Activated T-cell treated with anti-CD3 and anti-CD28 coated beads, Interleukin-2, amount 50 U/mL, for 1 hour (primary cell): ENCODE measurements around the gene ROBO1.

Experiments
- DNase-seq: peaks from one replicate; pipeline ENCODE4 v3.0.0-alpha.2; 2020

ROBO1 gene

GRCh38 chr3:78645628-78646310 is 1122.0 kb downstream of the ROBO1 start:
- no peak for DNase-seq

- DNase-seq = no peak
These were observed 1123.0 kb downstream of the ROBO1 start for GRCh38 chr3:78644847-78645246.

- DNase-seq = no peak
These were observed 1125.4 kb downstream of the ROBO1 start for GRCh38 chr3:78642226-78643035.

- no peak for DNase-seq
These were observed 1126.1 kb downstream of the ROBO1 start for GRCh38 chr3:78641703-78642102.

- no peak for DNase-seq
These were observed 1133.5 kb downstream of the ROBO1 start for GRCh38 chr3:78634316-78634715.

GRCh38 chr3:78633626-78634025 is 1134.2 kb downstream of the ROBO1 start:
- no peak for DNase-seq

DNA sequence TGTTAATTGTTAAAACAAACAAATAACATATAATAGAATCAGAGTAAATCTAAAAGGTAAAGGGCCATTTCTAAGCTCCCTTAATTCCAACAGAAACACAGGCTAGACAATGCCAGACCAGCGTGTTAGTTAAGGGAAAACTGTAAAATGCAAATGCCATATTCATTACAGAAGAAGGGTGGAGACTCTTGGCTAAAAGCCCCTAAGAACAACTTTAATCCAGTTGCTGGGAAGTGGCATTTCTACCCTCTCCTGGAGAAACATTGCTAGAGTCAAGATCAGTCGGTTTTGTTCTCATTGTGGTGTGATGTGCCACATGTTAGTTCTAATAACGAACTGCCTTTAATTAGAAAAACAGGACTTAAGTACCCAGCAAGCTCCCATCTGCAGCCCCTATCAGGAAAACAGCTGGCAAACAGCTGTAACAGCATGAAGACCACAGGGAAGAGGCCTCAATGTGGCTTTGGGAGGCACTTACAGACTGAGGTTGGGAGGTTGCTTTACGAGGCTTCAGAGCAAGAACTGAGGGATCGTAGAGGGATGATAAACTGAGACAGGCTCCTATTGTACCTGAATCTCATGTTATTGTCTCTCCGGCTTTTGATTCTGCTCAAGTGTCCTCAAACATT is 1134.8 kb downstream of the ROBO1 start:
- DNase-seq = no peak

DNA sequence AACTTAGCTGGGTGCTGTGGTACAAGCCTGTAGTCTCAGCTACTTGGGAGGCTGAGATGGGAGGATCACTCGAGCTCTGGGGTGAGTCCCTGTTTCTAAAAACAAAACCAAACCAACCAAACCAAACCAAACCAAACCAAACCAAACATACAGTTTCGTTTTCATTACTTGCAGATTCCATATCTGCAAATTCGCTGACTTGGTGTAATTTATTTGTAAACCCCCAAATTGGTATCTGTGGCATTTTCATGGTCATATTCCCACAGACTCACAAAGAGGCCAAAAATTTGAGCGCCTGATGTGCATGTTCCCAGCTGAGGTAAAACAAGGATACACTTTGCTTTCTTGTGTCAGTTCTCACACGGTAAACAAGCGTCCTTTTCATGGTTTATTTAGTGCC is 1138.3 kb downstream of the ROBO1 start:
- DNase-seq = no peak

DNA sequence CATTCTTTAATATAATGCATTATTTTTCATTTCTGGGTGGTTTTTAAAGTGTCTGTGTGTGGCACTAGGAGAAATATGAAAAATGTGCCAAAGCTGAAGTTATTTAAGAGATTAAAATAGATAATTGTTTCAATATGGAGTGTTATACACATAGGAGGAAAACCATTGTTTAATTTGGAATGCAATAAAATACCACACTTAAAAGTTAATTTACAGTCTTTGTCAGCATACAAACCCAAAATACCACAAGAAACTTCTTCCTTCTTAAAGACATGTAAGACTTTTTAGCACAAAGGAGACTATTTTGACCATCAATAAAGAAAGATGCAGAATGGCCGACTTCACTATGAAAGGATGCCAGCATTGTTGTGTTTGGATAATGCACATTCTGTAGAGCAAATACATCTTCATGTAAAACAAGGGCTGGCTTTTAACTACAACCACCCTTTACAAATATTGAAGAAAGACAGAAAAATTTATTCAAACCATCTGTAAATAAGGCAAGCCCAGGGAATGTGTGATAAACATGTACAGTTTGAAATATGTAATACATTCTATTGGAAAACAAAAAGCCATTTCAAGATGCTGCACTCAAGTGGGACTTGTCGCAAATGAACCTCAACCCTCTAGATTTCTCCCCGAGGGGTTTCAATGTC is 1146.6 kb downstream of the ROBO1 start:
- no peak for DNase-seq

GRCh38 chr3:78614486-78614885 is 1153.3 kb downstream of the ROBO1 start:
- no peak for DNase-seq

DNA sequence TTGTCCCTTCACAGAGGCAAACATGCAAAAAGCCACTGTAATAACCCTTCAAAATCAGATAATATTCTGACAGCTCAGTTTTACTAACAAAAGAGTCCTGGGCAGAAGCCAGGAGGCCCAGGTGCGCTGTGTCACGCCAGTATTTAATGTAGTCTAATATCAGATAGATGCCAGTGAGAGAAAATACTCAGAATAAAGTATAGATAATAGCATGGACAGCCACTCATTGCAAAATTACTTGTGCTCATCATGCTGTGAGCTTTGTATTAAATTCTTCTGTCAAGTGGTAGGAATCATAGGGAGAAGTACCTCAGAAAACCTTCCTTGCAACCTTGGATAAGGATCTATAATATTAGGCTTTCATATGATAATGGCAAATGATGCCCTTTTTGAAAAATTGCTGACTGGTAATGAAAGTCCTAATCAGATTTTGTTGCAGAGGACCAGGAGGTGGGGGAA is 1154.3 kb downstream of the ROBO1 start:
- no peak for DNase-seq

- DNase-seq = no peak
These were observed 1156.5 kb downstream of the ROBO1 start for GRCh38 chr3:78611278-78611677.

DNA sequence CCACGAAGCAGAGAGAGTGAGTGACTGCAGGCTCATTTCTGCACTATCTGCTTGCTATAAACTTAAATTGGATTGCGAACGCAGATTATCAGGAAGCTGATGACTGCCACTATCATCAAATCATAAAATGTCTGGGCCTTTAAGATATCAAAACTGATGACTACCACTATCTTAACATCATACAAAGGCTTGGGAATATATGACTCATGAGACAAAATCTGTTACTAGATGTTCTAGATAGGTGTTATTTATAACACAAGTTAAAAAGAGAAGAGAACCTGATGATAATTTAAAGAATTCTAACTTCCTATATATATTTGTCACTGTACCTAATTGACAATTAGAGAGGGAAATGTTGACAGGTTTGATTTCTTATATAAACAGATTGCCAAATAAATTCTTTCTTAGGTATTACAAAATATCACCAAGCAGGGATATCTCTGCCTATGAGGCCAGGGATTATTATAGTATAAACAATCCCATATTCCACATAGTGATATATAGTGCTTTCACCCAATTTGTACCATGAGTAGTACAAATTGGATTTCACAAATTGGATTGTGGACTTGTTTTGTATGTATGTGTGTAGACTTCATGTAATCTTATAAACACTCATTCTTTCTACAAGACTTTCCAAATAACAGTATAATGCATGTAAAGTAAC is 1157.2 kb downstream of the ROBO1 start:
- DNase-seq = no peak

DNA sequence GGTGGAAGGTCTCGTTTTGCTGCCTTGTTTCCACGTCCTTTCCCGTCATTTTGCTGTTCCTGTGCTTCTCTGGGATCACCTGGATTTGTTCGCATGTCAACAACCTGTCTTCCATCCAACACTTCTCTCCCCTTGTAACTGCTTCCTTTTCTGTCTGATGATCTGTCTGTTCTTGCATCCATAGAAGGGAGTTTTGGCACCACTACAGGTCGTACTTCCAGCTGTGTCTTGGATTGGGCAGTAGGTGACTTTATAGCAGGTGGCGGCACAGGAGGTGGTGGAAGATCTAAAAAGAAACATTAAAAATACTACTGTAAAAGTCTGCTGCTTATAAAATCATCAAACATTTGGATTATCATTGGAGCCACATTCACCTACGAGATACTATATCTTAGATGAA is 1161.0 kb downstream of the ROBO1 start:
- no peak for DNase-seq

- no peak for DNase-seq
These were observed 1162.6 kb downstream of the ROBO1 start for GRCh38 chr3:78605178-78605577.

- DNase-seq = no peak
These were observed 1163.5 kb downstream of the ROBO1 start for GRCh38 chr3:78604341-78604740.

DNA sequence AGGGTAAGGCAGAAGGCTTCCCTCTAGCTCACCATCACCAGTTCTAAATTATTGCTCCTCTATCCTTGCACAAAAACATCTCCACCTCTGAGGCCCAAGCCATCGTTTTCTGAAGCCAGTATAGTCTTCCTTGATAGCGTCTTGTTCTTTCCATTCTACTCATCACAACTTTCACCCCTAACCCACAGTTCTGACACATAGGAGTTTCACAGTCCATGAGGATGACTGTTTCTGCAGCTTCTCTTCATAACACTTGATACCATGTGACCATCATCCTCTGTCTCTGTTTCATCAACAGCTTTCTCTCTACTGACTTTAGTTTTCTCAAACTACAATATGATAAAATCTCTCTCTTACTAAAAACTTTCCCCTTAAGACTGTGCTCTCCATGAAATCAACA is 1166.5 kb downstream of the ROBO1 start:
- DNase-seq = no peak

DNA sequence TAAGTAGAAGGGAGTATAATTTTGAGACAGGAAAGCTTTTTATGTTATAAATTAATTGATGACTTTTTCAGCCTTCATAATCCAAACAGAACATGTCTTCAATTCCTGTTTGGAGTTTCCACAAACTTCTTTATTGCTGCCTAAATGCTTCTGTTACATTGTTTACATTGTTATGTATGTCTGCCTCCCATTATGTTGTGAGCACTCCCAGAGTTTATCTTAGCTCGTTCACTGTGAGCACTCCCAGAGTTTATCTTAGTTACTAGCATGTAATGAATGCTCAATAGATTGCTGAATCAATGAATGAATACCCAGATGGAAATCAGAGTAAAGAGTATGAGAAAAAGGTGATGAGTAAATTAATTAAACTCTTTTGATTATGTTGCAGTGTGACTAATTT is 1178.0 kb downstream of the ROBO1 start:
- no peak for DNase-seq

GRCh38 chr3:78588906-78589621 is 1178.7 kb downstream of the ROBO1 start:
- DNase-seq = no peak

GRCh38 chr3:78580681-78581080 is 1187.1 kb downstream of the ROBO1 start:
- DNase-seq = no peak

DNA sequence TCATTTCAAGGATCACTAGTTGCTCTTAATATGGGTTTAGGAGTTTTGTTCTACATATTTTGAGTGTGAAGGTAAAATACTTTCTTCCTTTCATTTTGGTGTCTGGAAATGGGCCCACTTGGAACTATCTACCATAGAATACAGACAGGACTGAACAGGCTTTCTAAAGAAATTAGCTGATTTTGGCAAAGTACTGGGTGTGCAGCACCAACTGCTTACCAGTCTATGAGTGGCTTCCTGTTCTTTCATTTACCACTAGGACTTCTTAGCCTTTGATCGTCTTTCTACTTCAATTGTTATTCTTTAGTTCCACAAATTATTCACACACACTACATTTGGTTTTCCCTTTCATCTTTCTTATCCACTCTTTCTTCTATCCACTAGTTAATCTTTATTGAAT is 1196.3 kb downstream of the ROBO1 start:
- no peak for DNase-seq

DNA sequence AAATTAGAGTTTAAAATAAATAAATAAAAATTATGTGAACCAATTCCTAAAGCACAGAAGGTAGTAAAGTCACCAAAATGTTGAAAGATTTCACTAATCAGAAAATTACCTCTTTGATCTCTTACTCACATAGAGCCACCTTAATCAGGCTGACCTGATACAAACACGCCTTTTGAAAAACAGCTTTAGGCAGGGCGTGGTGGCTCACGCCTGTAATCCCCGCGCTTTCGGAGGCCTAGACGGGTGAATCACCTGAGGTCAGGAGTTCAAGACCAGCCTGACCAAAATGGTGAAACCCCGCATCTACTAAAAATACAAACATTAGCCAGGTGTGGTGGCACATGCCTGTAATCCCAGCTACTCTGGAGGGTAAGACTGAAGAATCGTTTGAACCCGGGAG is 1197.3 kb downstream of the ROBO1 start:
- DNase-seq = no peak
